H54 (cell line): ENCODE measurements around the gene APOBEC3G.

ENCODE experiments used
- DNase-seq: peaks from one replicate; pipeline ENCODE4 v3.0.0; 2011; ENCODE audit warnings: low spot score, mixed read lengths; ENCODE audit not compliant: insufficient read length
- FAIRE-seq: peaks from 3 replicates; lab custom pipeline; 2011; peaks lifted over from hg19 to GRCh38; lab: Jason Lieb, UNC
- POLR2A ChIP-seq: IDR thresholded peaks from 2 replicates; pipeline ENCODE4 v1.6.1; 2011; ENCODE audit warnings: low read depth, mild to moderate bottlenecking, low read length

Gene APOBEC3G

DNA sequence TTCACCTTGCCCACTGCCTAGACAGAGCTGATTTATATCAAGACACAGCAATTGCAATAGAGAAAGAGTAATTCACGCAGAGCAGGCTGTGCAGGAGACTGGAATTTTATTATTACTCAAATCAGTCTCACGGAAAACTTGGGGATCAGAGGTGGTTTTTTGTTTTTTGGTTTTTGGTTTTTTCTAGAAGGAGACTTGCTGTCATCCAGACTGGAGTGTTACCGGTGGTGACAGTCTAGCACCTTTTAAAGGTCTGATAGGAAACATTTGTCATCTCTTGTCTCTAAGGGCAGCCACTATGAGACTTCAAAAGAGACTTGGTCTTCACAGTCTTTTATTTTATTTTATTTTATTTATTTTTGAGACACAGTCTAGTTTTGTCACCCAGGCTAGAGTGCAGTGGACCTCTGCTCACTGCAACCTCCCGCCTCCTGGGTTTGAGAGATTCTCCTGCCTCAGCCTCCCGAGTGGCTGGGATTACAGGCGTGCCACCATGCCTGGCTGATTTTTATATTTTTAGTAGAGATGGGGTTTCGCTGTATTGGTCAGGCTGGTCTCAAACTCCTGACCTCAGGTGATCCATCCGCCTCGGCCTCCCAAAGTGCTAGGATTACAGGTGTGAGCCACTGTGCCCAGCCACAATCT is 39.0 kb downstream of the APOBEC3G start:
- no peak for TF ChIP-seq POLR2A
- FAIRE-seq (no peak), DNase-seq (no peak)

GRCh38 chr22:39117585-39118191 is 40.6 kb downstream of the APOBEC3G start:
- TF ChIP-seq POLR2A = no peak
- FAIRE-seq (no peak), DNase-seq (no peak)

DNA sequence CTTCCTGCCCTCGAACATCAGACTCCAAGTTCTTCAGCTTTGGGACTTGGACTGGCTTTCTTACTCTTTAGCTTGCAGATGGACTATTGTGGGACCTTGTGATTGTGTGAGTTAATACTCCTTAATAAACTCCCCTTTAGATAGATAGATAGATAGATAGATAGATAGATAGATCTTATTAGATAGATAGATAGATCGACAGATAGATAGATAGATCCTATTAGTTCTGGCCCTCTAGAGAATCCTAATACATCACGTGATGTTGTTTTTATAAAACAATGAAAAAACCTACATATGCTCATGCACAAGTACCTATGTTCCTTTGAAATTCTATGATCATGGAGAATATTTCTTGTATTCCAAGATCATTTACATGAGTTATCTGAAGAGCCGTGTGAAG is 43.9 kb downstream of the APOBEC3G start:
- DNase-seq (no peak), FAIRE-seq (no peak)
- no peak for TF ChIP-seq POLR2A

DNA sequence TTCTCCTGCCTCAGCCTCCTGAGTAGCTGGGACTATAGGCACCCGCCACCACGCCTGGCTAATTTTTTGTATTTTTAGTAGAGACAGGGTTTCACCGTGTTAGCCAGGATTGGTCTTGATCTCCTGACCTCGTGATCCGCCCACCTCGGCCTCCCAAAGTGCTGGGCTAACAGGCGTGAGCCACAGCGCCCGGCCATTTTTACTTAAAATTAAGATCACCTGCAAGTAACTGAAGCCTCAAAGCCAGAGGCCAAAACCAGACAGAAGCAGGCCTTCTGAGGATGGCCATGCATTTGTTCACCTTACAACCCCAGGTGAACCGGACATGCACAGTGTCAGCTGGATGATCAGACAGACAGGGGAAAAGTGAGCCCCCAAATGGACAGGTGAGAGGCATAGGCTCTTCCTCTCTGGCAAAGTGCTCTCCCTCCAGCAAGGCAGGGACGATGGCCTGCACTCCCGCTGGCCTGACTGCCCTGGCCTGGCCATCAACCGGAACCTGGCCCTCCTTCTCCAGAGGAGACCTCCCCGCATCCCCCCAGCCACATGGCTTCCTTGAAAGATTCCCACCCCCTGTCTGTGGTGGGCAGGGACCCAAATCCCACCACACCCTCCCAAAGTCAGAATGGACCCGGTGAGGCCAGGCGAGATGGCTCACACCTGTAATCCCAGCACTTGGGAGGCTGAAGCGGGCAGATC is 45.8 kb downstream of the APOBEC3G start:
- FAIRE-seq (no peak), DNase-seq (no peak)
- TF ChIP-seq POLR2A = no peak

- no peak for TF ChIP-seq POLR2A
- no peak for FAIRE-seq
- no peak for DNase-seq
Measured at GRCh38 chr22:39123751-39124581, 46.9 kb downstream of the APOBEC3G start.

GRCh38 chr22:39125622-39126021 is 48.5 kb downstream of the APOBEC3G start:
- DNase-seq (no peak), FAIRE-seq (no peak)
- TF ChIP-seq POLR2A = no peak

- DNase-seq = no peak
- FAIRE-seq = no peak
- no peak for TF ChIP-seq POLR2A
Measured at GRCh38 chr22:39128508-39128907, 51.4 kb downstream of the APOBEC3G start.

DNA sequence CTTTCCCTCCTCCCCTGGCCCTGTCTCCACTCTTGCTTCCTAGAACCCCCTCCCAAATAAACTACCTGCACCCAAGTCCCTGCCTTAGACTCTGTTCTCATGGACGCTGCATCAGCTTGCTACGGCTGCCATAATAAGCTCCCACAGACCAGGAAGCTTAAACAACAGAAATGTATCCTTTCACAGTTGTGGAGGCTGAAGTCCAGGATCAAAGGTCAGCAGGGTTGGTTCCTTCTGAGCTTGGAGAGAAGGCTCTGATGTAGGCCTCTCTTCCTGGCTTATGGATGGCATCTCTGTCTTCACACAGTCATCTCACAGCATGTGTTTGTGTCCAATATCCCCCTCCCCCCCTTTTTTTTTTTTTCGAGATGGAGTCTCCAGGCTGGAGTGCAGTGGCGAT is 52.0 kb downstream of the APOBEC3G start:
- DNase-seq (no peak), FAIRE-seq (no peak)
- no peak for TF ChIP-seq POLR2A

DNA sequence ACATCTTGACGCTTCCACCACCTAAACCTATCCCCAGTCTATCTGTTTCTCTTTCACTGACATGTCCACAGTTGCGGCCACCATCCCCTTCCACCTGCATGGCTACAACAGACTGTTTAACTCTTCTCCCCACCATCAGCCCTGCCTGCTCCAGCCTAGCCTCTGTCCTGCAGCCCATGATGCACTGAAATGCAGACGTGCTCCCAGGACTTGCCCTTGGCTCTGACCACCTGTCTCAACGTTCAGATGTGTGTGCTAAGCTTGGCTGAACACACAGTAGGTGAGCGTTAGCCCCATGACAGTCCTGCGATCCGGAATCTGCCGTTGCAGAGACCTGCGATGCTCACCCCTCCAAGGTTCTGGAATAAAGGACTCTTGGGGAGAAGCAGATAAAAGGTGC is 52.7 kb downstream of the APOBEC3G start:
- FAIRE-seq (no peak), DNase-seq (no peak)
- TF ChIP-seq POLR2A = no peak

DNA sequence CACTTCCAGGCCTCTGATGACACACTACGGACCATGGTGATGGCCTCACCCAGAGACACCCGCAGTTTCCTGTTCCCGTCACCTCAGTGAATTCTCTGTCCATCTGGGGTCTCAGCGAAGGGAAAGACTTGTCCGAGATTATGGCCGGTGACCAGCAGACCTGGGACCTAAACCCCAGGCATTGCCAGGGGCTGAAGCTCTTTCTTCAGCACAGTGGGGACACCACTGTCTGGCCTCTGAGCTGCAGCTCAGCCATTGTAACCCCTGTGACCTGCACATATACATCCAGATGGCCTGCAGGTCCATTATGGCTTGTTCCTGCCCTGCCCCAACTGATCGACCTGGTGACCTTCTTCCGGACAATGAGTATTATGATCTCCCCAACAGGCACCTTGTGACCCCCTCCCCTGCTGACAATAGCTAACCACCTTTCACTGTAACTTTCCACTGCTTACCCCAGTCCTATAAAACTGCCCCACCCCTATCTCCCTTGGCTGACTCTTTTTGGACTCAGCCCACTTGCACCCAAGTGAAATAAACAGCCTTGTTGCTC is 53.2 kb downstream of the APOBEC3G start:
- no peak for DNase-seq
- TF ChIP-seq POLR2A = no peak
- no peak for FAIRE-seq

DNA sequence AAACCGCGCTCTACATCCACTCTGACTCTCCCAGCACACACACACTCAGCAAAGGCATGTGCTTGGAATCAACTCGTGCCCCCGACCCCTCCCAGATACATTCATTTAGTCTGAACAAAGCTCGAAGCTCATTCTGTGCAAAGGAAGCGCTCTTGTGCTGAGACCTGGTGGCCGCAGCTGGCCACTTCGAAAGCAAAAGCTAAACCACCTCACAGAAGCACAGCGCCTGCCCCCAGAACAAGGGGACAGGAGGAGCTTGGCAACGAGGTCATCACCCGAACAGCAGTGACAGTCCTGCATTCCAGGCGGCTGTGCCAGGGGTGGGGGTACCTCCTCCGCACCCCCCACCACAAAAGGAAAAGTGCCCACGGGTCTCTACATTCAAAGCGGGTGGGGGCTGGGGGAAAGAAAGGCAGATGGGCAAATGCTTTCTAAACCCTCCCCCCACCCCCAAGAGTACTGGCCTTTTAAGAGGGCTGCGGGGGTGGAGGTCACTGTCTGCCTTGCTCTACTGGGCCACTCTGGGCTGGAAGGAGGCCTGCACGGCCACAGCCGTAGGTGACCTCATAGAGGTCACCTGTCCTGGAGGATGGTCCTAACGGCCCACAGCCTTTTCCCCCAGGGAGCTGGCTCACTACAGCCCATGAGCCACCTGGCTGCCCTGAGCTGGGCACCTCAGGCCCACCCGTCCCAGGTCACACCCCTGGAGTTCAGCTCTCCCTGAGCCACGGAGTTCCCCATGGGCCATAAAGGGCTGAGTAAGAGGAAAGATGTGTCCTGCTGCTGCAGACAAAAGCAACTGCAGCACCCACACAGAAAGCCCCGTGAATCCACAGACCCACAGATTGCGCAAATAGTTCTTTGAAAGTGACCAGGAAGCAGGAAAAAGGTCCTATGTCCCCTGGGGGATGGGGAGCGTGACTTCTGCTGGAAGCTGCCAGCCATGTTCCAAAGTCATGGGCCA is 54.1 kb downstream of the APOBEC3G start:
- DNase-seq = no peak
- FAIRE-seq = no peak
- TF ChIP-seq POLR2A = no peak

DNA sequence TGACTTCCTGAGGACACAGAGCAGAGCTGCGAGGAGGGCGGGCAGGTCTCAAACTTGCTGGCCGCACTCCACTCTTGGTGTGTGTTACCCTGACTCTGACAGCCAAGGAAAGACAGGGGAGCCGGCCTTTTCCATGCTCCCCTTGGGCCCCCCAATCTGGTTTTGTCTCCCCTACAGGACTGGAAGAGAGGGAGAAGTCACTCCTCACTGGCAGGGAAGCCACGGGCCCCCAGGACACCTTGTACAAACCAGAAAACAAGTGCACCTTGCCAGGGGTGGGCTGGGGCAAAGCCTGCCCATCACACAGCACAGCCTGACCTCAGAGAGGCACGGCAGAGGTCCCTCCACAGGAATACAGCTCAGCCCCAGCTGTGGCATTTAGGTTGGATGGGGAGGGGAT is 55.2 kb downstream of the APOBEC3G start:
- DNase-seq = no peak
- FAIRE-seq = no peak
- no peak for TF ChIP-seq POLR2A
